GM21619 (cell line): ENCODE results near the gene GFRA1.

ENCODE experiments used
- ATAC-seq: cut with Tn5 transposase; IDR thresholded peaks from one replicate; pipeline ENCODE4 v1.9.1; 2021; ENCODE audit not compliant: unreplicated experiment

The GFRA1 gene, protein sequence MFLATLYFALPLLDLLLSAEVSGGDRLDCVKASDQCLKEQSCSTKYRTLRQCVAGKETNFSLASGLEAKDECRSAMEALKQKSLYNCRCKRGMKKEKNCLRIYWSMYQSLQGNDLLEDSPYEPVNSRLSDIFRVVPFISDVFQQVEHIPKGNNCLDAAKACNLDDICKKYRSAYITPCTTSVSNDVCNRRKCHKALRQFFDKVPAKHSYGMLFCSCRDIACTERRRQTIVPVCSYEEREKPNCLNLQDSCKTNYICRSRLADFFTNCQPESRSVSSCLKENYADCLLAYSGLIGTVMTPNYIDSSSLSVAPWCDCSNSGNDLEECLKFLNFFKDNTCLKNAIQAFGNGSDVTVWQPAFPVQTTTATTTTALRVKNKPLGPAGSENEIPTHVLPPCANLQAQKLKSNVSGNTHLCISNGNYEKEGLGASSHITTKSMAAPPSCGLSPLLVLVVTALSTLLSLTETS

DNA sequence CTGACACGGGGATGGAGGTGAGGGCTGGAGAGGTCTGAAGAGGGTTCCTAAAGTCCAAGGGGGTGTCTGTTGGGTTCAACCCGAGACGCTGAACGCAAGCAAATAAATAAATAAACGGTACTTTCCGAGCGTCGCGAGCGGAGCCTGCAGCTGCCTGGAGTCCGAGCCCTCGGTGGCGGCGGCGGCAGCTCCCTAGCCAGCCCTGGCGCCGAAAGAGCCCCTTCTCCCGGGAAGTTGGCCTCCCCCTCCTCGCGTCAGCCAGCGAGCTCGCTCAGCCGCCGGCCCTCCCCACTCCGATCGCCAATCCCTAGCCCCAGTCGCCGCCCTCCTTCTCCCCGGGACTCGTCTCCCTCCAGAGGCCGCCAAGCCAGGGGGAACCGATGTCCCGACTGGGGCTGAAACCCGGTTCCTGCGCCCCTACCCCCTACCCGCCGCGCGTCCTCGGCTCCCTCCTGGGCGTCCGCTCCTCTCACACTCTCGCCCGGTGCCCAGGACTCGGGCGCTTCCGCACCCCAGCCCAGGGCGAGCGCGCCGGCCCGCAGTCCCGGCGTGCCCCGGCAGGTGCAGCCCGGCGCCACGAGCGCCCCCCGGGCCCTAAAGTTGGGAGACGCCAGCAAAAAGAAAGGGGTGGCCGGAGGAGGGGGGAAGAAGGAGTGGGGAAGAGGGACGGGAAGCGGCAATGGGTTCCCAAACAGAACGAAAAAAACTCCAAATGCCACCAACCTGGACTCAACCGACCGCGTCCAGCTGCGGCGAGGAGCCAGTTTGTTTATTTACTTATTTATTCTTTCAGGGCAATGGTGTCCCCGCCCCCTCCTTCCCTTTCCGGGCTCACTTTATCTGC lies at the start of gene GFRA1:
Gene GFRA1, minus strand, starts transcription at position 767 of the 844 bp plus-strand sequence. CDS start 1,177 bp downstream, outside the sequence.
- ATAC-seq: no peak

DNA sequence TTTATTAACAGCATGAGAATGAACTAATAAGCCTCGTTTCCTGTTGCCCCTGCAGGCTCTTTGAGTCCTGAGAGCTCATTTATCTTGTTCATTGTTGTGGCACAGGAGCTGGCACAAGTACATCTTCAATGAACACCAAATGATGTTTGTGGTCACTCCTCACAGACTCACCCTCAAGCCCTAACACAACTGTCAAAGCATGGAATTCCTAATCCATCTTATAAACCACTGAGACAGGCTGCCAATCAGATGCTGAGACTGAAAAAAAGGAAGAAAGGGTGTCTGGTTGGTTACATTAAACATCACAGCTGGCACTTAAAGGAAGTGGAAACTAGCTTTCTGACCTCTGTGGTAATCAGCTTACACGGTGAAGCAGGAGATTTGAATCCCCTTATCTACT lies 43.5 kb upstream of the GFRA1 start:
- no peak for ATAC-seq

GRCh38 chr10:116312548-116312947 lies 39.5 kb upstream of the GFRA1 start:
- no peak for ATAC-seq

GRCh38 chr10:116311706-116312490 lies 38.9 kb upstream of the GFRA1 start:
- ATAC-seq: no peak

DNA sequence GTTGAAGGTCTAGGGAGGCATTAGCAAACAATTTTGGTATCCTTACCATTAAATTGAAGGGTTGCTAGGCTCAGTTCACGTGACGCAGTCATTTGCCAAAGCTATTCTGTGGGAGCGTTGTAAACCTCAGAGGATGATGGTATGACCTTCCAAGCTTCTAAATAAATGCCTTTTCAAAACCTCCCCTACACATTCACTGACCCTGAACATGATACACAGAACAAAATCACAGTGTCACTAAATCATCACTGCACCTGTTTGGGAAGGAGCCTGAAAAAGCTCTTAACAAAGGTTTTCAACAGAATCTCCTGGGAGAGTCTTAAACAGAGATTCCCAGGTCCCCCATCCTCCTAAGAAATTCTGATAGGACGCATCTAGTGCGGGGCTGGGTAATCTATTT lies 38.0 kb upstream of the GFRA1 start:
- ATAC-seq: no peak

- ATAC-seq: no peak
Observed at GRCh38 chr10:116307455-116307854, 34.4 kb upstream of the GFRA1 start.

GRCh38 chr10:116306847-116307246 lies 33.8 kb upstream of the GFRA1 start:
- no peak for ATAC-seq

DNA sequence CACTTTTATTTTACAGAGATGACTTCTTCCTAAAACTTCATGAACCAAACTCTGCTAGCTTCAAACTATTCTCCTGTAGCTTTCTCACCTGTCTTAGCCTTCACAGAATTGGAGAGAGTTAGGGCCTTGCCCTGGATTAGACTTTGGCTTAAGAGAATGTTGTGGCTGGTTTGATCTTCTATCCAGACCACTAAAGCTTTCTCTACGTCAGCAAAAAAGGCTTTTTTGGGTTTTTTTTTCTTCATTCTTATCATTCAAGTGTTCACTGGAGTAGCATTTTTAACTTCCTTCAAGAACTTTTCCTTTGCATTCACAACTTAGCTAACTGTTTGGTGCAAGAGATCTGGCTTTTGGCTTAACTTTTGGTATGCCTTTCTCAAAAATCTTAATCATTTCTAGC lies 31.9 kb upstream of the GFRA1 start:
- ATAC-seq: no peak

- ATAC-seq: no peak
Observed at GRCh38 chr10:116300542-116300941, 27.5 kb upstream of the GFRA1 start.

- ATAC-seq: no peak
Observed at GRCh38 chr10:116298586-116298985, 25.6 kb upstream of the GFRA1 start.

DNA sequence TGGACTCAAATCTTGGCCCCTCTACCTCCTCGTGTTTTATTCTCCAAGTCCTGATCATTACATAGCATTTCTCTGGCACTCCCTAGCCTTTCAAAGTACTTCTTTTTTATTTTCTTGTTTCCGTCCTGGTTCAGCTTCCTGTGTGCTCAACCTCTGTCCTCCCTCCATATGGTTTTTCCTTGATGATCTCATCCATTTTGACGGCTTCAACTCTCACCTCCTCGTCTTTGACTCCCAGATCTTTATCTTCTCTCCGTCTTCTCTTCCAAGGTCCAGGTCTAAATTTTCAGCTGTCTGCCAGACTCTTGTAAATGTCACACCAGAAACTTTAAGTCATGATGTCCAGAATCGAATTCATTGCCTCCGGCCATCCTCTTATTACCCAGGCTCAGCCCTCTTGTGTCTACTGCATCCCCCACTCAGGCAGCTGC lies 23.3 kb upstream of the GFRA1 start:
- ATAC-seq: no peak

DNA sequence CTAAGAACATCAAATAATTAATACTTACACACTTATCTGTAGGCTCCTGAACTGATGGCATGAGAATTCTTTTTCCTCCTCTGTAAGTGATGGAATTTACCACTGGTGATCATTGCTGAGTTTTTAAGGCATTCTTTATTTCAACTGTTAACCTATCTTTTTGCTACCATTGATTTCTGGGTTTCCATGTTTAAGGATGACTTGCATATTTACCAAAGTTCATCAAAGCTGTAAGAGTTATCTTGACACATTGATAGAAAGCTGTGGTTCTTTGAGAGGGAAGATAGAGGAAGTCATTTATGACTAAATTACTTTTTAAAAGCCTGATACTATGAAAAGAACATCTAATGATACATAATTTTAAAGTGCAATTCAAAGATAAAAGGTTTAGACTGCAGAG lies 19.5 kb upstream of the GFRA1 start:
- ATAC-seq: no peak

- ATAC-seq: no peak
Observed at GRCh38 chr10:116289652-116290051, 16.6 kb upstream of the GFRA1 start.

- no peak for ATAC-seq
Observed at GRCh38 chr10:116287906-116288501, 15.0 kb upstream of the GFRA1 start.

DNA sequence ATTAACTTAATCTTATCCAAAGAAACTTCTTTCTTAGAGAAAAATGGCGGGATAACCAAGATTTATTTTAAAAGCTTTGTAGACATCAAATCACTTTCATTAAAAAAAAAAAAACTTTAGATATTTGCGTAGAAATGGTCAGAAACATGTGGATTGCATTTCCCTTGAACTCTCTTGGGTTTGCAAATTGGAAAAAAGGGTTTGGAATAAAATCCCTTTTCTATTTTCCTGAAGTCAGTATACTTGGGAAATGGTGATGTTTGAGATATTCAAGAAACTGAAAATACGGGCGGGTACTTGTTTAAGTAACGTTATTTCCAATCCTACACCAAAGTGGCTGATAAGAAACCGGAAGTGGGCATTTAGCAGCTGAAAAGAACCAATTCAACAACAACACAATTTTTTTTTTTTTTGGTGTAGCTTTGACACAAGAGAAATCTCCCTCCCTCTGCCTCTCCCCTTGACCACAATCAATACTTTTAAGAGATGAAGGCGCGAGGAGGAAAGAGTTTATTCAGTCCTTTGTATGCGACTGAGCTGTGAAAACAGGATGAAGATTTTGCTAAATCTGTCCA lies 13.7 kb upstream of the GFRA1 start:
- no peak for ATAC-seq

- no peak for ATAC-seq
Observed at GRCh38 chr10:116281775-116282174, 8.8 kb upstream of the GFRA1 start.

GRCh38 chr10:116278846-116279245 lies 5.8 kb upstream of the GFRA1 start:
- ATAC-seq: no peak

DNA sequence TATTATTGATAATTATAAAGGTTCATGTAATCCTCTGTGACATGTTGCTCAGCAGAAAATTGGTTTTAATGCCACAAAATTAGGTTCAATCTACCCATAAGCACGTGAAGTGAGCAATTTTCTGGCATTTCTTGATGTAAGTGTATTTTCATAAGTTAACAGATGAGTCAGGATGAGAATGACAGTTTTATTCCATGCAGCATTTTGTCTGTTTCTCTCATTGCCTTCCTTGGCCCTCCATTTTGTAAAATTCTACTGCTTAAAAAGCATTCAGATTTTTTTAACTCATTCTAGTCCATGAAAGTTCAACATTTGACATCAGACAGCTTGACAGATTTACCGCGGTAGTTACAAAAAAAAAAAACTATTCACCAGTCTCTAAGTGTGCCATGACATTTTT lies 4.0 kb upstream of the GFRA1 start:
- ATAC-seq: no peak

DNA sequence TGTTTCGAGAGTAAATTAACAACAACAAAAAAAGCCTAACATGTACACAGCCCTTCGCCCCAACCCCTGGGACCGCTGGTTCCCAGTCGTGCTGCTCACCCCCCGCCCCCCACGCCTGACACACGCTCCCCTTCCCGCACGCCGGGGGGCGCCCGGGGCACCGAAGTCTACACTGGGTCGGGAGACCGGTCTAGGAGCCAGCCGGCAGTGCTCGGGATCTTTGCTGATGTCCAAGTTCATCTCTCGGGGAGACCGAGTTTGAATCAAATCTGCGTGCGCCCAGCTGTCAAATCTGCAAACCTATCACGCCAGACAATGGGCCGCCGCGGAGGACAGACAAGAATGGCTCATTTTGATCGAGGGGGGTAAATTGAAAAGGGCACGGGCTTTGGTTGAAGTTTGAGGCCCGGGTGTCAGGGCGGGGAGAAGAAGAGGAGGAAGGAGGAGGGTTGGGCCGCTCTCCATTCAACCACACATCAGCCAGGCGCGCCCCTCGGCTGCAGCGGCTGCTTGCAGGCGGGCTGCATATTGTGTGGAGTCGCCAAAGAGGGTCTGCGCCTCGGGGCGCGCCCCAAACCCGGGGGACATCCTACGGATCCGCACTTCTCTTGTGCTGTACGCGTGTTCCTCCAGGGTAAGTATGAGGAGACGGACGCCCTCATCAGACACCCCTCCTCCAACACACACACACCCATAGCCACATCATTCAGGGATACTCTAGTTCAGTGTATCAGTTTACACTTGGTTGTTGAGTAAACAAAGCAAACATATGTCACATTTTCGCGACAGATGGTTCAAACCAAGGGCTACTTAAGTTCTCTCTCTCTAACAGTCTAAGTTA lies 1.3 kb upstream of the GFRA1 start:
- no peak for ATAC-seq
